Kidney epithelial cell (primary cell): Measurements from ENCODE around the gene COPB2. TPM values are rescaled to one million over a fixed set of nuclear protein-coding genes. Genes with fewer than 3 reads are reported as not detected.
A peak's percentile ranks its signal among the peaks of the same experiment; 100 is the strongest.
"Not testable (repeated sequence)": the region's sequence is repeated elsewhere in the genome, so short reads cannot be mapped to it uniquely, and the experiment has no call there.

Source experiments
- DNase-seq: peaks from one replicate; pipeline ENCODE4 v3.0.0-alpha.2; 2010; ENCODE audit warnings: low read depth
- H3K27me3 ChIP-seq: 2 replicates; pipeline ENCODE4 v1.6.0; 2011; ENCODE audit warnings: low read length; ENCODE audit not compliant: control insufficient read depth, insufficient read depth
- H3K36me3 ChIP-seq: 2 replicates; pipeline ENCODE4 v1.5.1; 2011; ENCODE audit warnings: low read length; ENCODE audit not compliant: control insufficient read depth, insufficient read depth
- H3K4me3 ChIP-seq: 2 replicates; pipeline ENCODE4 v1.5.1; 2011; ENCODE audit warnings: low read depth, mild to moderate bottlenecking, control low read depth, low read length
- CTCF ChIP-seq: IDR thresholded peaks from 2 replicates; pipeline ENCODE4 v1.5.1; 2011; ENCODE audit warnings: mild to moderate bottlenecking, moderate library complexity, low read length, control low read depth, inconsistent platforms; ENCODE audit not compliant: insufficient read depth, poor library complexity, severe bottlenecking
- total RNA-seq: library from RNA; depleted of rRNA; stranded (reverse); fragments of >200 nt; gene quantifications from 2 replicates; pipeline ENCODE4 v1.2.3, GENCODE V29; 2015

COPB2 gene
- total RNA-seq, 1 donor from 2014 or later, result 98.1 TPM

- no peak for DNase-seq
- TF ChIP-seq CTCF, result no peak
- Histone ChIP-seq H3K4me3 (no peak overlapping the region), H3K36me3 (no peaks in the 10 kb centered on the region), H3K27me3 (no peaks in the 10 kb centered on the region)
Measured at GRCh38 chr3:139416275-139416674, 26.8 kb upstream of the COPB2 start.

- DNase-seq, result no peak
Measured at GRCh38 chr3:139414608-139415224, 25.3 kb upstream of the COPB2 start.

DNA sequence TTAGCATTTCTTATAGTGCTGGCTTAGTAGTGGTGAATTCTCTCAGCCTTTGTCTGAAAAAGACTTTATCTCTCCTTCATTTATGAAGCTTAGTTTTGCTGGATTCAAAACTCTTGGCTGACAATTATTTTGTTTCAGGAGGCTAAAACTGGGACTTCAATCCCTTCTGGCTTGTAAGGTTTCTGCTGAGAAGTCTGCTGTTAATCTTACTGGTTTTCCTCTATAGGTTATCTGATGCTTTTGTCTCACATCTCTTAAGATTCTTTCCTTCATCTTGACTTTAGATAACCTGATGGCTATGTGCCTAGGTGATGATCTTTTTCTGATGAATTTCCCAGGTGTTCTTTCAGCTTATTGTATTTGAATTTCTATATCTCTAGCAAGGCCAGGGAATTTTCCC lies 23.4 kb upstream of the COPB2 start:
- not testable (repeated sequence) for H3K4me3 ChIP-seq, DNase-seq, H3K36me3 ChIP-seq, H3K27me3 ChIP-seq

More at GRCh38 chr3:139414608-139415224, 25.3 kb upstream of the COPB2 start:
- Histone ChIP-seq H3K4me3 (no peak overlapping the region), H3K27me3 (no peaks in the 10 kb centered on the region), H3K36me3 (no peaks in the 10 kb centered on the region)
- no peak for TF ChIP-seq CTCF

DNA sequence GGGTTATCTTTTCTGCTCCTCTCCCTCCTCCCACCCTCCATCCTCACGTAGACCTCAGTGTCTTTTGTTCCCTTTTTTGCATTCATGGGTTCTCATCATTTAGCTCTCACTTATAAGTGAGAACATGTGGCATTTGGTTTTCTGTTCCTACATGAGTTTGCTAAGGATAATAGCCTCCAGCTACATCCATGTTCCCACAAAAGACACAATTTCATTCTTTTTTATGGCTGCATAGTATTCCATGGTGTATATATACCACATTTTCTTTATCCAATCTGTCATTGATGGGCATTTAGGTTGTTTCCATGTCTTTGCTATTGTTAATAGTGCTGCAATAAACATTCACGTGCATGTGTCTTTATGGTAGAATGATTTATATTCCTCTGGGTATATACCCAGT lies 11.7 kb upstream of the COPB2 start:
- not testable (repeated sequence) for H3K36me3 ChIP-seq, DNase-seq, H3K4me3 ChIP-seq, H3K27me3 ChIP-seq

GRCh38 chr3:139396707-139397106 lies 7.3 kb upstream of the COPB2 start:
- Histone ChIP-seq H3K27me3 (no peaks in the 10 kb centered on the region), H3K4me3 (no peak overlapping the region), H3K36me3 (no peaks in the 10 kb centered on the region)
- no peak for TF ChIP-seq CTCF
- no peak for DNase-seq

DNA sequence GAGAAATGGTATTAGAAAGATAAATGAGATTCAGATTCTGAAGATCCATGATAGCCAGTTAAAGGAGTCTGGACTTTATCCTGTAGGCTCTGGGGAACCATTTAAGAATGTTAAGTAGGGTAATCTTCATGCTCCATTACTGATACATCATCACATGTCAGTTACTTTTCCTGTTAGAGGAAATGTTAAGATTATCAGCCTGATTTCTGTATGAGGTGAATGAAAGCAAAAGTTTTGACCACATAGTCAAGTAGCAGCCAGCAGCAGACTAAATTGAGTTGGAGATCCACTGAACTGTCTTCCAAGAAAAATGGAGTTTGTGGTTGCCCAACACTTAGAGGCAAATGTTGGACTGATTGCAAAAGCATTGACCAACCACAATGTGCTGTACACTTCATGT lies 4.7 kb upstream of the COPB2 start:
- Histone ChIP-seq H3K4me3 (no peak overlapping the region), H3K27me3 (no peaks in the 10 kb centered on the region), H3K36me3 (no peaks in the 10 kb centered on the region)
- no peak for TF ChIP-seq CTCF
- no peak for DNase-seq

DNA sequence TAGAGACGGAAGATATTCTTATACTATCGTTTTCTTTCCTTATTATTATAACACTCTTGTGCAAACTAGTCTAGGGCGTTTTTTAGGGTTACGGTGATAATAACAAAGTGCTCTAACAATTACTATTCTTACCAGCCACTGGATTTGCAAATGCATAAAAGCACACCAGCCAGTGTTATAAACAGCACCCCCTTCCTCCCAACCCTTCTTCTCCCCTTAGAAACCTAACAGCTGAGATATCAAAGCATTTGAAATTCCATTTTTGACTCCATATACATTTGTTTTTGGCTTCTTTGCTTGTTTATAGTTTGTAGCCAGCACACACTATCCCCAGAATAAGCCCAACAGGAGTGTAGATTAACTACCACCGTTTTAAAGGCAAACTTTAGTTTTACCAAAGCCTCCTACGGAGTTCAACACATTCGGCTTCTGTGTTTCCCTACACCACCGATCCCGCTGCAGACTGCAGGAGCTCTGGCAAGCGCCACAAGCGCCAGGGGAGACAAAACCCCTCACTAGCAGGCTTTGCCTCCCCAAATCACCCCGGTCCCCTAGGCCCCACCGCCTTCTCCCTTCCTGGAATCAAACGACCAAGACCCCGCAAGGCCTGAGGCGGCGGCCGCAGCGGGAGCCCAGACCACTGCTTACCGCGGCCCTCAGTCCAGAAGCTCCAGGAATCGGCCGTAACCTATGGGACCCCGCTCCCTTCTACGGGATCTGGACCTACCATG lies 461 bp downstream of the COPB2 start:
- no peak for TF ChIP-seq CTCF
- H3K36me3 ChIP-seq, result no peaks in the 10 kb centered on the region
- no peaks in the 10 kb centered on the region for H3K27me3 ChIP-seq
- peak overlapping the region; percentile 100 for H3K4me3 ChIP-seq
- no peak for DNase-seq
